ENCODE results near the gene CDS2. TPM values are rescaled to one million over a fixed set of nuclear protein-coding genes. Genes with fewer than 3 reads are reported as not detected.
A peak's percentile ranks its signal among the peaks of the same experiment; 100 is the strongest.

The CDS2 gene
- total and polyA plus RNA-seq, 4 donors, result 9.6 to 31.6 (median 14.4) TPM

- peaks cover 3 to 11% (median 7%) of the 10 kb centered on the region in 4 donors for H3K4me1 ChIP-seq (ENCODE audit: control insufficient read depth in 4 of 4, insufficient read depth in 4 of 4, low read length in 3 of 4)
- no peaks in the 10 kb centered on the region for H3K9me3 ChIP-seq (ENCODE audit: control insufficient read depth in 4 of 4, low read length in 3 of 4)
- no peaks in the 10 kb centered on the region for H3K27me3 ChIP-seq (ENCODE audit: control insufficient read depth in 4 of 4, insufficient read depth in 4 of 4, low read length in 3 of 4)
- H3K27ac ChIP-seq (ENCODE audit: low read depth in 1 of 2, low read length in 2 of 2), result peak overlapping the region; percentile 68 to 77
- no peak for TF ChIP-seq RAD21 (IDR thresholded peaks at IDR 0.05)
- TF ChIP-seq FOXA1 (IDR thresholded peaks at IDR 0.05), result no peak
- TF ChIP-seq JUND (IDR thresholded peaks at IDR 0.05), result no peak
- TF ChIP-seq YY1 (IDR thresholded peaks at IDR 0.05), result no peak
- no peak for TF ChIP-seq MAX (IDR thresholded peaks at IDR 0.05)
- TF ChIP-seq GABPA (IDR thresholded peaks at IDR 0.05 in 1 of 2, conservative IDR thresholded peaks at IDR 0.05 in 1 of 2), result no peak
- no peak for TF ChIP-seq CTCF (IDR thresholded peaks at IDR 0.05; ENCODE audit: low read depth, low read length, missing input control)
- no peak for TF ChIP-seq EGR1 (IDR thresholded peaks at IDR 0.05; ENCODE audit: low read depth in 2 of 2)
- no peak for TF ChIP-seq NR2F2 (IDR thresholded peaks at IDR 0.05)
- TF ChIP-seq ZBTB33 (IDR thresholded peaks at IDR 0.05), result no peak
- TF ChIP-seq HNF4A (conservative IDR thresholded peaks at IDR 0.05), result no peak
- no peak for TF ChIP-seq SP1 (IDR thresholded peaks at IDR 0.05)
- no peak for TF ChIP-seq HNF4G (IDR thresholded peaks at IDR 0.05)
- no peak for TF ChIP-seq REST (IDR thresholded peaks at IDR 0.05)
- no peak for TF ChIP-seq ATF3 (IDR thresholded peaks at IDR 0.05)
- no peak for TF ChIP-seq TAF1 (conservative IDR thresholded peaks at IDR 0.05)
- no peak for TF ChIP-seq RXRA (IDR thresholded peaks at IDR 0.05)
- H3K9ac ChIP-seq (ENCODE audit: low read depth in 1 of 2, low read length in 2 of 2), result peak overlapping the region; percentile 49
- 75% methylated on average over 4 of the region's 4 CpGs for WGBS
- DNase-seq (ENCODE audit: low spot score), result no peak
- H3K4me3 ChIP-seq (ENCODE audit: low read depth in 1 of 3, low read length in 3 of 3), result no peak overlapping the region
- no peaks in the 10 kb centered on the region for H3K36me3 ChIP-seq (ENCODE audit: control insufficient read depth in 4 of 4, insufficient read depth in 3 of 4, low read depth in 1 of 4, low read length in 3 of 4)
These were observed 48.9 kb upstream of the CDS2 start for GRCh38 chr20:5077761-5078387.
